Activated CD8-positive, alpha-beta memory T cell treated with anti-CD3 and anti-CD28 coated beads for 1 hour (primary cell): ENCODE data around the gene IL3.

ENCODE experiments used
- DNase-seq, 2 donors: peaks; one replicate each; pipeline ENCODE4 v3.0.0-alpha.2; 2020; ENCODE audit warnings: low read depth in 1 of 2; ENCODE audit errors: extremely low read depth in 1 of 2

The IL3 gene

DNA sequence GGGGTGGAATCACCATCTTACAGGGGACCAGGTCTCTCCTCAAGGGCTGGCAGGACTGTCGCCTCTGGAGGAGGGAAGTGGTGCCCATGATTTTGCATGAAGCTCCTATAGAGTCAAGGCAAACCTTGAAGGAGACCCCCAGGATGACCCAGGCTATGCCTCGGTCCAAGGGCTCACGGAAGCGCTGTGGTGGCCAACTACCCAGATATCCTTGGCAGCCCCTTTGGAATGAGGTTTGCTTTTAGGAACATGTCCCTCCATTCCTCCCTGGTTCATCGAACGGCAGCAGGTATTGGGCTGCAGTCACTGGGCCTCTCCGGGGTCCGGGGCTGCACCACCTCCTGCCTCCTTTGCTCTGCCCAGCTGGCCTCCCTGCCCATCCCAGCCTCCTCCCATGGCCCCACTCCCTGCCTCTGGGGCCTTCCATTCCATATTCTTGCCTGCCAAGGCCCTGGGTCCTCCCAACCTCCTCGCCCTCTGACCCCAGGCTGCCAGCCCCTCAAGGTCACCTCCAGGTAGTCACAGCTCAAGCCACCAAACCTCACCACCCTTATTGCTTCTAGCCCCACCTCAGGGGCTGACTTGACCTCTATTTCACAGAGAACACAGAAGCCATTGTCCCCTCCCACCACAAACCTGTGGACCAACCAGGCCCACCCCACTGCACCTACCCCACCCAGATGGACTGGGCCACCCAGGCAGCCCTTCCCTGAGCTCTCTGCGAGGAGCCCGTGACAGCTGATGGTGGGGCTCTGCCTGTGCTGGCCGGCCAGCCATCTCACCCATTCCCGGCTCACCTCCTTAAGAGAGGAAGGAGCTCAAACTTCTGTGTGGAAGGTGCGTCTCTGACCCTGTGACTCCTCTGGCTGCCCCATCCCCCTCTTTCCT lies 3.6 kb upstream of the IL3 start:
- DNase-seq = no peak

DNA sequence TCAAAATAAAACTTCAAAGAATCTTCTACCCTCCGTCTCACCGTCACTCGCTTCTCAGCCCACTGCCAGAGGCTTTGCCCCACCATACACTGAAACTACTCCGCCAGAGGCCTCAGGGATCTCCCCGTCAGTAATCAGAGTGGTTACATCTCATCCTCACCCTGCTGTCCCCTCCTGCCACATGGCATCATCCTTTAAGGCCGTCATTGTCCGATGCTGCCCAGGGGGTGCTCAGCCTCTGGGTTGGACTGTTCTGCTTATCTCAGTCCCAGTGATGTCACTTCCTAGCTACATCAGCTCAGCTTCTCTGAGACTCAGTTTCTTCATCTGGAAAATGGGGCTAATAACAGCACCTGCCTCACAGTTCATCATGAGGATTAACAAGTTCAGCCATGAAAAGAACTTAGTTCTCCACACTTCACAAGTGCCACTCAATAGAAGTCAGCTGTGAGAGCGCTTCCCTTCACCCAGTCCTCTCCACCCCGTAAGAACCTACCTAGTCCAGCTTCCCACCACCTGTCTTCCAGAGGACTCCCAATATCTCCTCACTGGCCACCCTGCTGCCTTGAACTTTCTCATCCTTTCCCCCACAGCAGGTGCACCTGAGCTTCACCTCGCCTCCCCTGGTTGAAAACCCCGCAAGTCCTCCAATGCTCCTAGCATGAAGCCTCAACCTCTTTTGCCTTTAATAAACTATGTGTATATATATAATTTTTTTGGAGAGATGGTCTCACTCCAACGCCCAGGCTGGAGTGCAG lies 2.8 kb upstream of the IL3 start:
- DNase-seq = no peak

DNA sequence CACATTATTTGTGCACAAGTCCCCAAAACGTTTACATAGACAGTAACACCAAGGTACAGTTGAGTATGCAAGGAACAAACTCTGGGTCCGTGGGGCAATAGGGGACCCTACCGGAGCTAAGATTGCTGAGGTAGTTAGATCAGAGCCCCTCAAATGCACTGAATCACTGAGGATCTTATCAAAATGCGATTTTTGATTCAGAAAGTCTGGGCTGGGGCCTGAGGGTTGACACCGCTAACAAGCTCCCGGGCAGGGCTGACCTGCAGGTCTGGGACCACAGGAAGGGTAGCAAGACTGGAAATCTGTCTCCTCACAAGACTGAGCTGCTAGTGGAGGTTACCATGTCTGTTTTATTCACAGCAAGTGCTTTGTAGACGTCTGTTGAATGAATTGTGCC lies 1.8 kb upstream of the IL3 start:
- no peak for DNase-seq

DNA sequence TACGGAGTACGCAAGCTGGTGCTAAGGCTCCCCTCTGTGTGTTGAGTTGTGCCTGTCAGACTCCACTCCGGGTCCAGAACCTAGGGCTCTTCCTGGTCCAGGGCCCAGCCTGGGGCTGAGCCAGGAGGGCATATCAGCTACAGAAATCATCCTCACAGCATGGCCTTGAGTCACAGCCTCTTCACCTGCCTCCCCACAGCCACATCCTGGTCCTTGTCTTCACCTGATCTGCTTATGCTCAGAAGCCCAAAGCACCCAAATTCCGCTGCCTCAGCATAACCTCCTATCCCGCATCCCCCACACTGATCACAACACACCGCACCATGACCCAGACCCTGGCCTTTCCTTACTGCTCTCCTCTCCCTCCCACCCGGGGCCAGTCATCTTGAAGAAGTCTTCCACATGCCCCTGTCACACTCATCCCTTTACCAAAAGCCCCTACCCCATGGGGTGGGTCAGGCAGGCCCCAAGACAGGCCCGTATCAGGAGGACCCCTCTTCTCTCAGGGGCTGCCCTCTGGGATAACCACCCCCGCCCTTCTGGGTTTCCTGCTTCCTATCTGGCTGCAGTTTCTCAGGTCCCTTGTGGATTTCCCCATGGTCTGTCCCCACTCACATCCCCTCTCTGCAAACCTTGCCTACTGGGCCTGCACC lies 1.3 kb upstream of the IL3 start:
- no peak for DNase-seq

DNA sequence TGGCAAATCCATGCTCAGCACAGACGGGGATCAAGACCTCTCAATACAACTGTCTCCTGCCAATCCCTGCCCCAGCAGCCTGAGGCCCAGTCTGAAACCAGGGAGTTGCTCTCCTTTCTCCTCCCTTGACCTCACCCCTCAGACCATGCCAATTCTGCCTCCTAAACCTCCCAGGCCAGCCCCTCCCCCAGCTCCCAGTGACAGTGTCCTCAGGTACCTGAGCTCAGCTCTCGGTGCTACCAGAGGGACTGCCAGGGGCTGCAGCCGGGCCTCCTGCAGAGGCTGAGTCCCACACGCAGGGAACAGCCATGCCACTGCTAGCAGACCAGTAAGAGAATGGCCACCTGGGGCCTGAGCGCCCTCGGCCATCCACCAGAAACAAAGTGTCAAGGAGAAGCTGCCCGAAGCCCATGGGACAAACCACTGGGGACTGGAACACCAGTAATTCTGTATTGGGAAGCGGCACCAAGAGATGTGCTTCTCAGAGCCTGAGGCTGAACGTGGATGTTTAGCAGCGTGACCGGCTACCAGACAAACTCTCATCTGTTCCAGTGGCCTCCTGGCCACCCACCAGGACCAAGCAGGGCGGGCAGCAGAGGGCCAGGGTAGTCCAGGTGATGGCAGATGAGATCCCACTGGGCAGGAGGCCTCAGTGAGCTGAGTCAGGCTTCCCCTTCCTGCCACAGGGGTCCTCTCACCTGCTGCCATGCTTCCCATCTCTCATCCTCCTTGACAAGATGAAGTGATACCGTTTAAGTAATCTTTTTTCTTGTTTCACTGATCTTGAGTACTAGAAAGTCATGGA lies 557 bp upstream of the IL3 start:
- DNase-seq = no peak

DNA sequence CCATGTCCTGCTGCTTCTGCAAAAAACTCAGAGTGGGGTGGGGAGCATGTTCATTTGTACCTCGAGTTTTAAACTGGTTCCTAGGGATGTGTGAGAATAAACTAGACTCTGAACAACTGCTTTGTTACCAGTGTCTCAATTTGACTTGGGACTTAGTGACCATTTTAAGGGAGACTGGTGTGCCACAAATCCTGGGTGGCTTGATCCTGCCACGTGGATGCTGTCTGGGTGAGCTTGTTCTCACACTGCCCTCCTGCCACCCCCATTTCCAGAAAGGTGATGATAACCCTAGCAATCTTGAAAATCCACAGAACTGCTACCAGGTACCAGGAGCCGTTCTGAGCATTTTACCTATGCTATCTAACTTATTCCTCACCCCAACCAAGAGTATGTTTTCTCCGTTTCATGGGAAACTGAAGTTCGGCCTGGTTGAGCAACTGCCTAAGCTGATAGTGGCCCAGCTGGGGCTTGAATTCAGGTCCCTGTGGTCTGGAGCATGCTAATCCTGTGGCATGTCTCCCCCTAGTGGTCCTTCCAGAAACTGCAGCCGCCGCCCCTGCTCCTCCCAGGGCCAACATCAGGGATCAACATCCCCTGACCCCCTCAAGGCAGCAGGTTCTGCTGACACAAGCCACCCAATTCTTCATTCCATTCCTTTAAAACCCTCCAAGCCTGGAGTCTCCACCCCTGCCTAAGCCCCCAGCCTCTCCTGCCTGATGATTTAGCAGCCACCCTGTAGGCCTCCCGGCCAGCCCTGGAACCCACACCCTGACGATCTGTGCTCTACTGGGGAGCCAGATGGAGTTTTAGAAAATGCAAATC lies 2.8 kb downstream of the IL3 start:
- peak; percentile 49 to 73 for DNase-seq

DNA sequence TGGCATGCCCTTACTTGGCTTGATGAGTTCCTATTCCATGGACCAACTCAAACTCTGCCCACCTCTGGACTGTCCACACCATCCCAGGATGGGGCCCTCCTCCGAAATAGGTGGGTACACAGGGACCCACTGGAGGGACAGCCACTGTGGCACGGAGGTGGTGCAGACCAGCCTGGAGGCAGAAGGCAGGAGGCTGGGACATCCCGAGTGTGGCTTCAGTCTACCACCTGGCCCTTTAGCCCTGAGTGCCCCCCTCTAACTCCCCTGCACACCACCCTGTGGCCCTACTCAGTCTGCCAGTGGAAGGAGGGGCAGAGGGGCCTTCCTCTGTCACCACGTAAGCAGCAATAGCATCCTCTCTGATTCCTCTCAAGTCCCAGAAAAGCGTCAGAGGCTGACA lies 3.7 kb downstream of the IL3 start:
- no peak for DNase-seq

DNA sequence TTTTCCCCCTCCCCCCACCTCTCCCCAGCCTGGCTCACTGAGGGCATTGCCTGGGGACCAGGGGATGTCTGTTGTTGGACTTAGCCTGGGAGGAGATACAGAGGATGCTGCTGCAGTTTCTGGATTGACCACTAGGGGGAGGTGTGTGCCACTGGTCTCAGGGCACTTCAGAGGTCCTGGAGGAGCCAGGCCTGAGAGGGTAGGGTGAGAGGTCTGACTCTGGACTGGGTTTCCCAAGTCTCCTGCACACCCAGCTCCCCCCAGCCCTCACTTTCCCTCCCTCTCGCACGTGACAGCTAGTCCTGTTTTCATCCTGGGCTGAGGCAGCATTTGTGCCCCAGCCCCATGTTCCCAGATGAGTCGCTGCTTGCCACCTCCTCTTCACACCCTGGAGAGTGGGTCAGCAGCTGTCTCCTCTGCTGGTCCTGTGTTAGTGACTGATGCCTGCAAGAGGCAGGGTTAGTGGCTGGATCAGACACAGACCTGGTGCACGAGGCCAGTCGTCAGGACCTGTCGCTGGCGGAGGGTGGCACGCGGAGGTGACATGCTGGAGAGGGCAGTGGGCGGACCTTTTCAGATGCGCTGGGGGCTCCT lies 4.4 kb downstream of the IL3 start:
- peak; percentile 49 to 63 for DNase-seq

DNA sequence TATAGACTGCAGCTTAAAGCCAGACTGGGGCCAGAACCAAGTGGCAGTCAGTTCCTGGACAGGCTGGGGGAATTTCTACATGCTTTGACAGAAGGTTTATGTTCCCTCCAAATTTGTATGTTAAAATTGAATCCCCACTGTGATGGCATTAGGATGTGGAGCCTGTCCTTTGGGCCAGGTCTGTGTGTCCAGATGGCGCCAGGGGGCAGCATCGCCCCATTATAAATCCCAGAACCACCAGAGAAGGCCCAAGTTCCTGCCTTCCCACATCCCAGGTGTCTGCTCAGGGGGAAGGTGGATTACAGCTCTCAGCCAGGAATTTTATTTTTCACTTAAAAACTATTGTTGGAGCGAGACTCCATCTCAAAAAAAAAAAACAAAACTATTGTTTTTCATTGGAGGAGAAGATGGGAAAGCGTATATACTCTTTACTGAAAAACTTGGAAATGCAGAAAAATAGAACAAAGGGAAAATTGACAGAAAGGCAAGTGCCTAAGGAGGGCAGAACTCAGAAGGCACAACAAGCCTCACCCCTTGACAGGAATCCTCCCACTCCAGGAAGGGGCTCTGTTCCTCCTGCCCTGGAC lies 5.0 kb downstream of the IL3 start:
- DNase-seq = peak in 1 of 2 donors; percentile 26

DNA sequence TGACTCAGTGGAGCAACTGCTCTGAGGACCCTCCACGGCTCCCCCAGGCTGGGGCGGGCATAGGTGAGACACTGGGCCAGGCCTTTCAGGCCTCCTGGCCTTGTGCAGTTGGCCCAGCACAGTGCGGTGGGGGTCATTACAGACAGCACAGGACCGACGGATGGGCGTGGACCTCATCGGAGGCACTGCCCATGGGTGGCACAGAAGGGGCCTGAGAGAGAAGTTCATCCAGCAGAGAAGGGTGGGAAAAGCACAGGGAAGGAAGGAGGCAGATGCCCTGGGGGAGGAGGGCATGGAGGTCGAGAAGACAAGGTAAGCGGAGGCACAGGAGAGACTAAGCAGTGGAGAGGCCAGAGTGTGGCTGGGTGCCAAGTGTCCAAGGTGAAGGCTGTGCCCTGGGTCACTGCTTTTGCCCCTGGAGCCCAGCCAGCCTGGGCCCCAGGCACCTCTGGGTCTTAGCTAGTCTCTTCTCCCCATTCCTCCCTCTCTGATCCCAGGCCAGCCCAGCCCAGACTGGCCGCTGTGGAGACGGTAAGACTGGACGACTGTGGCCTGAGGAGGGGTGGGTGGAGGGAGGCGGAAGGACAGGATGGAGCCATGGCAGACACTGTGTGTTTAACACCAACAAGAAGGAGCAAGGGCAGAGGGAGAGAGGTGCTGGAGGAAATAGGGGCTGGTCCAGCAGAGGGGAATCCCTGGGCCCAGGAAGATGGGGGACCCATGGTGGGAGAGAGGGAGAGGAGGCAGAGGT lies 5.7 kb downstream of the IL3 start:
- DNase-seq = no peak

DNA sequence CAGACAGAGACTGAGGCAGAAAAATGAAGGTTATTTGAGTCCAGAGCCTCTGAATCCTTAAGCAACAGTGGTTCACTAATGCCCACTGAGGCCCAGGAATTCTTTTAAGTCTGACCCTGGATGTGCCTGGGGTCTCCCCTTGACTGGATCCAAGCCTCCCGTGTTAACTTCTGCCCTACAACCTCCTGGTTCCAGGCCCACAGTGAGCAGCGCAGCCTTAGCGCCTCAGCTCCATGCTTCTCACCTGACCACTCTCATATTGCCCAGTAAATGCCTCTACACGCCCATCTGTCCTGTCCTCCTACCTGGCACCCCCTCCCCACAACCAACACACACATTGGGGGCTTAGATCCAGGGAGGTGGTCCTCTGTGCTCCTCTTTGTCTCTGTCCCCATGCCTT lies 6.4 kb downstream of the IL3 start:
- no peak for DNase-seq

DNA sequence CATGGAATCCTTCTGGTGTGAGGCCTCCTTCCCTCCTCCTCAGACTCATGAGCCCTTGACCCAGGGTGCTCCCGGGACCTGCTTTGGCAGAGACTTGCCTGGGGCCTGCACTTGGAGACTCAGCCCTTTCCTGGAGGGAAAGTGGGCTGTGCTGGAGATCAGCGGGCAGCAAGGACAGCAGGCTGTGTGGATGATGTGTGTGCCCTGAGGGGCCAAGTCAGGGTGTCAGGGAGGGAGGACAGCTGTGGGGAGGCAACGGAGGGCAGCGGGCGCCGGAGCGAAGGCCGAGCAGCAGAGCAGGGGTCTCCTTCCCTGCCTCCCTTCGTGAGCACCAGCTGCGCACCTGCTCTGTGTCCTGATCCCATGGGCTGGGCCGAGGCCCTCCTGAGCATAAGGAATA lies 7.0 kb downstream of the IL3 start:
- no peak for DNase-seq

DNA sequence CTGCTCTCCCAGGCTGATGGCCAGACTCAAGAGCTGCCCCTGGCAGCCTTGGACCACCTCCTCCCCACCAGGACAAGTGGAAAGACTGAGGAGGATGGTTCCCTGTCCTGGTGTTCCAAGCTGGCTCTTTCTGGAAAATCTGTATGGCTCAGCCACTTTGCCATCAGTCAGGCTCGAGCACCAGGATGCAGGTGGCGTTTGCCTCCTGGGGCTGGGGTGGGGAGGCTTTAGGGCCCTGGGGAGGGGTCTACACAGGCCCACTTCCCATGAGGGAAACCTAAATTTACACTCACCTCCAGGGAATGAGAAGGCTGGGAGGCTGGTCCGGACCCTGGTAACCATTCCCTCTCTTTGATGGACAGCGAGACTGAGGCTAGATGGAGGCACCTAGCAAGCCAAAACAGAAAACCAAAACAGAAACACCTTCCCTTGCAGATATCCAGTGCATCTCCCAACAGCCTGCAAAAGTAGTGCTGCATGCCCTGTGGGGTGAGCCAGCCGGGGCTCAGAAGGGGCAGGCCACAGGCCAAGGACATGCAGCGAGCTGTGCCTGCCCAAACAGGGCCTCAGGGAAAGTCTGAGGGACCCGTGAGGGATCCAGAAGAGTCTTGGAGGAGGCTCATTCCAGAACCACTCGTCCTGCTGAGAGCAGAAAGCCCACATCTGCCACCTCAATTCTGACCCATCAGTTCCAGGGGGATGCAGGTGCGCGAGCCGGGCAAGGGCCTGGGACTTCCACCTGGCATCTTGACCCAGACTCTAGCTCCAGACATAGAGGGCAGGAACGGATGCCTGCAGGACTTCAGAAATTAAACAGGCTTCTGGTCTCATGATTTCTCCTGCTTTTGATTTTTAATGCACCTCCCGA lies 7.7 kb downstream of the IL3 start:
- DNase-seq = no peak

DNA sequence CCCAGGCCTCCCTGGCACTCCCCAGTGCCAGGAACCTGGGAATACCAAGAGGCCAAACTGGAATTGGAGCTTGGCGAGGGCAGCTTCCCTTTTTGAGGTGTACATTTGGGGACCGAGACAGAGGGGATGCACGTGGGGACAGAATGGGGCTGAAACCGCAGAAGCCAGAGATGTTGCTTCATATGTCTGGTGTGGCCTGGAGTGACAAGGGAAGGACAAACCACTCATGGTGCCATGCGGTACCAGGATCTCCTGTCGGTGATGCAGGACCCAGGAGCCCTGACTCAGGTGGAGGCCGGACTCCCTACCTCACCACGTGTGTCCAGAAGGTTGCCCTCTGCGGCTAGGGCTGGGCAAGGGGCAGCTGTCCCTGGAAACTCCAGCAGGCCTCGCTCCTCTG lies 9.1 kb downstream of the IL3 start:
- DNase-seq = no peak

DNA sequence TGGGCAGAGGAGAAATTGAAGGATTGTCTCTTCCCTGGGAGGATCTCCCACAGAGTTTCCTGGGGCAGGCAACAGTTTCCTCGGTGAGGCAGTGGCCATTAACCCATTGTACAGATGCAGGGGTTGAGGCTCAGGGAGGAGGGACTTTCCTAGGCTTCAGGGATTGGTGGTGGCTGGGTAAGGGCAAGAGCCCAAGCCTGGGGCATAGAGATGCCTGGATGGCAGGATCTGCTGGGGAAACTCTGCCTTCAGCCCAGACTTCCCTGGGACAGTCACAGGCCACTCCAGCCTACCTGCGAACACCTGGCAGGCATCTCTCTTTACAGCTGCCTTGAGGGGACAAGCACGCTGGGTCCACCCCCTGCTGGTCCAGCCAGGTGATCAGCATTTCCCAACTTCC lies 9.5 kb downstream of the IL3 start:
- no peak for DNase-seq

DNA sequence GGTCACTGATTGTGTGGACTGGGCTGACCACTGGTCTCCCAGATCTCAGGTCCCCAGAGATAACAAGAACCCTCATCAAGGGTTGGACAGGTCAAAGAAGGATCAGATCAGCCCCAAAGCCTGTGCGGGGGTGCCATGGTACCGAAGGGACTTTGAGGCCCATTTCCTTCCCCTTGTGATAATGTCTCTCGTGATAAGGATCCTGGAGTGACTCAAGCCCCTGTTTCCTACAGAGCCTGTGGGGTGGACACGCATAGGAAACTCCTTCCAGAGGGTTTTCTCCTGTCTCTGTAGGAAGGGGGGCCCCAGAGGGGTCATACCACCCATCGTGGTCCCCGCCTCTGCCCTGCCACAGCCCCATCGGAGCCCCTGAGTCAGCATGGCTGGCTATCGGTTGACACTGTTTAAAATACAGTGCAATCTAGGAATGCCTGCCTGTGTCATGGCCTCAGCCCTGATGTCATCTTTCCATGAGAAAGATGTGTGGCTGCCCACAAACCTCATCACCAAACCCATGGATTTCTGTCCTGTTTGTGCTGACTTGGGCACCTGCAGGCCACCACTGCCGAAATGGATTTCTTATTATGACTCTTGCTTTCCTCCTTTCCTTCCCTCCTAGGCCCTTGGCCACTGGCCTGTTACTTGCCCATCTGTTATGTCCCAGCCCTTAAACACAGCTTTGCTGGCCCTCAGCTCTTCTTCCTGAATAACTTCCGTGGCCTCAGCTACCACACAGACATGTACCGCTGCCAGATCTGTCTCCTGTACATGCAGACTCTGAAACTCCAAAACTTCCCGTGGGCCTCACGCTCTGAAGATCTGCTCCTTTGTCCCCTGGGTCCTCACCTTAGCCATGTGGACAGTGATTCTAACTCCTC lies 10.2 kb downstream of the IL3 start:
- no peak for DNase-seq

DNA sequence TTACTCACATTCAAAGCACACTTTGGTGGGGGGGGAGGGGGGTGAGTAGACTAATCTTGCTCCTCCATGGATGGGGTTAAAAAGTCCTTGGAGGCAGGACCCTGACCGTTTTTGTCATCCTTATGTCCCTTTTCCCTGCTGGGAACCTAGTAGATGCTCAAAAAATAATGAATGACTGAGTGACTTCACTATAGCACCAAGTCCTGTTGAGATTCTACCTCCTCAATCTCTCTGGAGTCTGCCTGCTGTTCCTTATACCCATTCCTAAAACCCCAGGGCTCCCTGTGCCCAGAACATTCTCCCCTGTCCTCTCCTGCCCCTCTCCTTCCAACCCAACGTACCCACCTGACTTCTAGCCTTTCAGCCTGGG lies 10.9 kb downstream of the IL3 start:
- no peak for DNase-seq
